GM19240 (cell line): Measurements from ENCODE around the gene WIPF1.

Source experiments
- DNase-seq: peaks from one replicate; pipeline ENCODE4 v3.0.0; 2011; ENCODE audit warnings: low spot score; ENCODE audit not compliant: insufficient read length

Gene WIPF1

DNA sequence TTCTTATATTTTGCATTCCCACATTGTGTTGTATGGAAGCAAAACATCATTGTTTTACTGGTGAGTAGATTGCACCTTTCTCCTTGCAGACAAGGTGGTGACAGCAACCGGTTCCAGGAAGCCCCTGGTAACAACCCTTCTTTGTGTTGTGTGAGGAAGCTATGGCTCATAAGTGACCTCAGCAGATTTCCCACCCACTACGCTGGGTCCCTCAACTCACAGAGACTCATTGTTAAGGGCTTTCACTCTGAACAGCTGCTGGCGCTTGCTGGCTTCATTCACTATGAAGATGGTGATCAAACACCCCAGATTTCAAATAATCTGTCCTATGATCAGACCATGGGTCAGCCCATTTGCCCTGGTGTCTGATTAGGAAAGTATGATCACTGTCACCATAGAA is 53.4 kb downstream of the WIPF1 start:
- DNase-seq = no peak

DNA sequence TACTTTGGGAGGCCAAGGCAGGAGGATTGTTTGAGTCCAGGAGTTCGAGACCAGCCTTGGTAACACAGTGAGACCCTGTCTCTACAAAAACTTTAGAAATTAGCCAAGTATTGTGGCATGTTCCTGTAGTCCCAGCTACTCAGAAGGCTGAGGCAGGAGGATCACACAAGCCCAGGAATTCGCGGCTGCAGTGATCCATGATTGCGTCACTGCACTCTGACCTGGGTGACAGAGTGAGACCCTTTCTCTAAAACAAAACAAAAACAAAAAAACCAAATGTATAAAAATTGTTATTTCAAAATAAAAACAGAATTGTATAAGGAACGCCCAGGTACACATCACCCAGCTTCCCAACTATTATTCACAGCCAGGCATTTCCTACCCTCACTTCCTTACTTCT is 56.7 kb downstream of the WIPF1 start:
- no peak for DNase-seq

DNA sequence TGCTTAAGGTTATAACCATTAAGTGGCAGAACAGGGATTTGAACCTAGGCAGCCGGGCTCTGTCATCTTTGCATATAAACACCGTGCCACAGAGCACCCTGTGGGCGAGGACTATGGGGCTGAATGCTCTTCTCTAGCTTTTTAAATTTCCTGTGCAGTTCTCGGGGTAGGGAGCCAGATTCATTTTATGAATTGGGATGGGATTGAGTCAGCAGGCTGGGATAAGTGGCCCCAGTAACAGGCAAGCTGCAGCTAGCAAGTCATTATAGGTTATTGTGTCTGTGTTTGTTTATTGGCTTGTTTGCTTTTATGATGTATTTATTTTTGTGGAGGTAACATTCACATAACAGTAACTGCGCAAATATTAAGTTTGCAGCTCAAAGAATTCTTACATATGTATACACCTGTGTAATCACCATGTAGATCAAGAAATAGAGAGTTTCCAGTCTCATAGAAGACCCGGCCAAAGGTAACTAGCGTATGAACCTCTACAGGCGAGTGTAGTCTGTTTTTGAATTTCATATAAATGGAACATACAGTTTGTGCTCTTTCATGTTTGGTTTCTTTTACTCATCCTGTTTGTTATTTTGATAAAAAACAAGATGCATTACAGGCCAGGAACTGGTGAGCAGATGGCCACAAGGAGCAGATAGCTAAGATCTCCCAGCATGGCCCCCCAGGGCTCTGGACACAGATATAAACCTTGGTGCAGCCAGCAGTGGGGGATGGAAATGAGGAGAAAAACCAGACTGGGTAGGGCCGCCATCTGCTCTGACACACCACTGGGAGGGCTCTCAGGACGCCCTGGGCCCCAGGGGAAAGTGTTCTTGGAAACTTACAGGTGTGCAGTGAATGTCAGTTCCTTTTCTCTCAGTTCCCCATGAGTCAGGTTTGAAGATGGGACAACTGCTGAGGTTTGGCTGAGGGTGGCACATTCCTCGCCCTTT is 61.6 kb downstream of the WIPF1 start:
- DNase-seq = no peak

DNA sequence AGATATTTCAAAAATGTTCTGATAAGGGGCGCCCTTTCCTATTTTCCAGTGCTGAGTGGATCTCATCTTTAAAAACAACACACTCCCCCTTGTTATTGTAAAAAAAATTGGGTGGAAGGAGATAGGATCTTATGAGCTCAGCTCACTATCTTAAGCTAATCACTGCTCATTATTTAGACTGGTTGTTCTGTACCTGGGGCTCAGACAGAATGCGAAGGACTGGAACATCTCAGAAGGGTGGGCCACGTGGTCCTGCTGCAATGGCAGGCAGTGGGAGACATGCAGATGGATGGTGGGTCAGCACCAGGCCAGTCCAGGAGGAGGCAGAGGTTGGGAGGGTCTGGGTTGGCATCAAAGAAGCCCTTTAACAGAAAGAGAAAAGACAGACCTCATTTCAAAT is 62.5 kb downstream of the WIPF1 start:
- no peak for DNase-seq

DNA sequence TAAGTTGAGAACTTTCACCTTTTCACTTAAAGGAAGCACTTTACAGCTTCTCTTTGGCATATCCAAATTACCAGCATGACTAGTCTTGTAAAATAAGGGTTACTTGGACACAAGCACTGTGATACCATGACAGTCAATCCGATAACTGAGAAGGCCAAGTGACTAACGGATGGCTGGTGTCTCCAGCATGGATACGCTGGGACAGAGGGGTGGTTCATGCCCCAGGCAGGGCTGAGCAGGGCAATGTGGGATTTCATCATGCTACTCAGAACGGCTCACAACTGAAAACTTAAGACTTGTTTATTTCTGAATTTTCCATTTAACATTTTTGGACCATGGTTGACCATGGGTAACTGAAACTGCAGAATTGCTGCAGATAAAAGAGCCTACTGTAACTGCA is 67.7 kb downstream of the WIPF1 start:
- no peak for DNase-seq

DNA sequence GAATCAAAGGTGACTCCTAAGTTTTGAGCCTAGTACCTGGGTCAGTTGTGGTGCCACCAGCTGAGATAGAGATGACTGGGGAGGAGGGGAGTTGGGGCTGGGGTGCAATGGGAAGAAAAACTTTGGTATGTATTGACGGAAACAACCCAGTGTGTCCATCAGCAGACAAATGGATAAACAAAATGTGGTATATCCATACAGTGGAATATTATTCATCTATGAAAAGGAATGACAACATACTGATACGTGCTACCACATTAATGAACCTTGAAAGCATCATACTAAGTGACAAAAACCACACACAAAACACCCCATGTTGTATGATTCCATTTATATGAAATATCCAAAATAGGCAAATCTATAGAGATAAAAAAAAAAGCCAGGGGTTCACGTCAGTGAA is 69.6 kb downstream of the WIPF1 start:
- no peak for DNase-seq

DNA sequence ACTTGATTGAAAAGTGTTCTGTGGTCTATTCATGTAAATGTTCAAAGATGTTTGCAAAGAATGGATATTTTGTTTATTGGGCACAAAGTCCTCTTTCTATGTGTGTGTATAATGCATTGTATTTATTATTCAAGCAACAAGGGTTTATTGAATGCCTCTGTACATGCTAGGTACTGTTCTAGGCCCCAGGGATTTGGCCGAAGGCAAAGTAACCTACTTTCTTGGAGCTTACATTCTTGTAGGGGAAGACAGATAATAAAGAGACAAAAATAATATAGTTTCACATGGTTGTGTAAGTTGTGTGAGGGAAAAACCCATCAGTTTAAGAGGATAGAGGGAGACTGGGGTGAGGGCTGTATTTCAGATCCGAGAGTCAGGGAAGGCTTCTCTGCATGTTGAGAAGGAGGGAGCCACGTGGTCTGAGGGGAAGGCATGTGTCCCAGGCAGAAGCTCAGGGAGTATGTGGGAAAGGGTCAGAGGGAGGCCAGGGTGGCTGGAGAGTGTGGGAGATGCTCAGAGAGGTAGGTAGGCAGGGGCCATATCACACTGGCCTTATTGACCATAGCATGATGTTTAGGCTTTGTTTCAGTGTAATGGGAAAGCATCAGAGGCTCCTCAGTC is 70.4 kb downstream of the WIPF1 start:
- DNase-seq = no peak

DNA sequence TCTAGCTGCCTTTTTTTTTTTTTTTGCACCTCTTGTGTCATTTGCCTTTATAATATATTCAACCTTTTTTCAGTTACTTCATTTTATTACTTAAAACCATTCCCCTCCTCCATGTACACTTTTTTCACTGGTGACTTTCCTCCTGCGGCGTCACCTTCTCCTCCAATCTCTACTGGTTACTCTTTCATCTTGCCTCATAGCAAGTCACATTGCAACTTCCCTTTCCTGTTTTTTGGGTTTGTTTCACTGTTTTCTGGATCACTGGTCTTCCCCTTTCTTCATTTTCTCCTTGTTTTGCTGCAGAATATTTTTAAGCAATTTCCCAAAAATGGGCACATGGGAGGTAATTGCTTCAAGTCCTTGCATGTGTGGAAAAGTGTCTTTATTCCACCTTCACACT is 73.1 kb downstream of the WIPF1 start:
- DNase-seq = no peak

DNA sequence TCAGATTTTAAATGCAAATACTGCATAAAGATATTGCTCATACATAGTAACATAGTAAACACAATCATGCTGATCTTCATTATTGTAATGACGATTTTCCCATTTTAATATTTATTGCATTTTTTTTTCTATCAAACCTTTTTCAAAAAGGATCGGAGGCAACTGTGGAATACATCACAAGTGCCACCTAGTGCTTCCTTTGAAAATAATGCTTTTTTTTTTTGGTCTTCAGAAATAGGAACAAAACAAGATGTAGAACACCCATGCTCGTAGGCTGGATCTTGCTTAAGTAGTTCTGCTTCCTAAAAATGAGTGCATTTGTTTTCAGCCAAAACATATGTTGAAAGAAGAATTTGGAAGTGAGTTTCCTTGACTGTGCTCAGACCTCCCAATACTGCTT is 75.1 kb downstream of the WIPF1 start:
- no peak for DNase-seq

DNA sequence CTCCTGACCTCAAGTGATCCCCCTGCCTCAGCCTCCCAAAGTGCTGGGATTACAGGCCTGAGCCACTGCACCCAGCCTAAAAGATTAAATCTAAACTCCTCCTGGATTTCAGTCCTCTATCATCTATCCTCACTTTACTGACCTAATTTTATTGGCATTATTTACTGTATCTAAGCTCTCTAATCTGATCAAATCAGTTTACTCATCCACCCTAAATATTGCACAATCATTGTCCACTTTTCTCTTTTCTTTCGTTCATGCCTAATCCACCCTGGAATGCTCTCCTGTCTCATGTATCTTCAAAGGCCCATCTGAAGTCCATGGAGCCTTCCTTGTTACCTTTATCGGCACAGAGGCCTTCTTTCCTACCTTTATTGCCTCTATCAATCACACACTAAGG is 79.2 kb downstream of the WIPF1 start:
- no peak for DNase-seq

DNA sequence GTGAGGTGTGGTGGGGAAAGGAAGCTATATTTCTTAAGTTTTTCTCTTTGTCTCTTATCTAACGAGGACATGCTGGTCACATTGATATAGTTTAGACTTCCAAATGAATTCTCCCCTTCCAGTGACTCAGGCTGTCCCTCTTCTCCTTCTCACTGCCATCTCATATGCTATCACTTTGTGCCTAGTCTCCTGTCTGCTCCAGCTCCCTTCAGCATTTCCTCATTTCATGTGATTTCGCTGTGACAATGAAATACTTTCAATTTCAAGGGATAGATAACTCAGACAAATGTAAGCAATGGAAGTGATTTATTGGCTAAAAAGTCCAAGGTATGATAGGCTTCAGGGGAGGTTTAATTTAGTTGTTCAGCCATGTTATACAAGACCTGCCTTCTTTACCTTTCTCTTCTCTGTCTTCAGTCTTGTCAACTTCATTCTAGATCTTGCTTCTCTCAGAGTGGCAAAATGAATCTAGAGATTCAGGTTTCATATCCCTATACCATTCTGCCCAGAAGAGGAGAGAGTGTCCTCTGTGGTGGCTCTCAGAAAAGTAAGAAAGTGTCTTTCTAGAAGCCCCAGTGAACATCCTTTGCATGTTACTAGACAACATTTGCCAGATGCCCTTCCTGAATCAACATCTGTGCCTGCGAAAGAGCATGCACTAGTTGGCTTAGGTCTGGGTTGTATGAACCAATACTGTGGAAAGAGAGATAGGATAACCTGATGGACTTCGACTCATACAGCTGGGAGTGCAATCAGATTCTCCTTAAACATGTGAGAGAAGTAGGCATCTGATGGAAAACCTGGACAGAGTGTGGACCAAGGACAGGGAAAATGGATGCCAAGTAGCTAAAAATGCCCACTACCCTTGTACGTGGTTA is 80.9 kb downstream of the WIPF1 start:
- DNase-seq = no peak

DNA sequence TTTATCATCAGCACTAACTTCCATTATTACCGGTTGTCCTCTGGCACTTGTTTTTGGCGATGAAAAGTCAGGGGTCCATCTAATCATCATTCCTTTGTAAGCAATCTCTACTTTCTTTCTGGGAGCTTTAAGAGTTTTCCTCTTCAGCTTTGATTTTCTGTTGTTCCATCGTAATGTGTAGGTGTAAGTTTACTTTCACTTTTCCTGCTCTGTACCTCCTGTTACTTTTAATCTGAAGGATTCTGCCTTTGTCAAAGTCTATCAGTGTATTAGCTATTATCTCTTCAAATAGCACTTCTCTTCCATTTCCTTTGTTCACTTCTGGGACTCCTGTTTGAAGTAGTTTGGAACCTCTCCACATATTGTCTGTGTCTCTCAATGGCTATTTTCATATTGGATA is 85.3 kb downstream of the WIPF1 start:
- no peak for DNase-seq

DNA sequence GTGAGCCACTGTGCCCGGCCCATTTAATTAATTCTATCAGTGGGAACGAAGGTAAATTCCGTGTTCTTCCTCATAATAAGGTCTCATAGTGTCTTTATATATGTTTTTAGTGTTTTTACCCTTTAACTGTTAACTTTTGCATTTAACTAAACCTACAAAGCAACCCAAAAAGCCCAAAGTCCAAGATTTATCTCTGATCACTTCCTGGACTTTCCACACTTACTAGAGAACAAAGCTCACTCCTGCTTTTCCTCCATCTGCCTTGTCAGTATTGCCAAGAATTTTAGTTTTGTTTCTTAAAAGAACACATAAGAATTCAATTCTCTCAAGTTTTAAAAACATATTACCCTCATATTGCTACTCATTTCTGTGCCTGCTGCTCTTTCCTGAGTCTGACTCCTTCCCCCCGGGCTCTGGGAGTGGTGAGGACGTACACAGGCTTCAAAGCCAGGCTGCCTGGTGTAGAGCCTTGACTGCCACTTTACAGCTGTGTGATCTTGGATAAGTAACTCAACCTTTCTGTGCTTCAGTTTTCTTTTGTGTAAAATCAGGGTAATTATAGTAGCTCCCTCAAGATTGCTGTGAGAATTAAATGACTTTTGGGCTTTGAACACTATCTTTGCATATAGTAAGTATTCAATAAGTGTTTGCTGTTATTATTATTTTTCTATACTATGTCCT is 85.9 kb downstream of the WIPF1 start:
- DNase-seq = no peak

DNA sequence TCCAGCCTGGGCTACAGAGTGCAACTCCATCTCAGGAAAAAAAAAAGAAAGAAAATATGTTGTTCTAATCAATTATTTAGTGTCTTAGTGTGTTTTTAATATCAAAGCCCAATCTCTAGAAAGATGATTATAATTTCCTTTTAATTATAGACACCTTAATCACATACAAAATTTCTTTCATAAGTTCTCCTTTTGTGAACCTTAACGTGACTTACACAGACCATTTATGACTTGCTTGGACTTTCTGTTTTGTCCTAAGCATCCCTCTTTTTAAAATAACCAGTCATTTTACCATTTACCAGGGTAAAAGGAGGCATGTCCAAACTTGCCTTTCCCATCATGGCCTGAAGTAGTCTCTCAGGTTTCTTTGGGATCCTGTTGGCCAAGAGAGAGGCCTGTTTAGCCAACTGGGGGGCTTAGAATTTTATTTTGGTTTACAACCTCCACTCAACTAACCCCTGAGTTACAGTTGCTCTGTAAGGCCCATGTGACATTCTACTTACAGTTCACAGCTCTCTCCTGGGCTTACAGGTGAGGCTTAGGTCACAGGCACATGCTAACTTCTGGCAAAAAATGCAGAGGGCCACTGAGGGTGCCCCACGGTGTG is 86.9 kb downstream of the WIPF1 start:
- no peak for DNase-seq
